ENCODE data around the gene ZNF341.
"Not testable (repeated sequence)": the region's sequence is repeated elsewhere in the genome, so short reads cannot be mapped to it uniquely, and the experiment has no call there.

The ZNF341 gene

GRCh38 chr20:33693741-33694638, 37.8 kb upstream of the ZNF341 start:
- Mint-ChIP-seq H3K9me3 (no peaks in the 10 kb centered on the region), H3K27ac (no peak overlapping the region), H3K36me3 (ENCODE audit: insufficient read depth) (no peaks in the 10 kb centered on the region), H3K4me3 (no peak overlapping the region), H3K4me1 (ENCODE audit: low read depth in 2 of 2) (peaks cover 8 to 11% of the 10 kb centered on the region in 2 donors), H3K27me3 (no peaks in the 10 kb centered on the region)
- no peak for DNase-seq
- no peak for ATAC-seq (replicated peaks)

DNA sequence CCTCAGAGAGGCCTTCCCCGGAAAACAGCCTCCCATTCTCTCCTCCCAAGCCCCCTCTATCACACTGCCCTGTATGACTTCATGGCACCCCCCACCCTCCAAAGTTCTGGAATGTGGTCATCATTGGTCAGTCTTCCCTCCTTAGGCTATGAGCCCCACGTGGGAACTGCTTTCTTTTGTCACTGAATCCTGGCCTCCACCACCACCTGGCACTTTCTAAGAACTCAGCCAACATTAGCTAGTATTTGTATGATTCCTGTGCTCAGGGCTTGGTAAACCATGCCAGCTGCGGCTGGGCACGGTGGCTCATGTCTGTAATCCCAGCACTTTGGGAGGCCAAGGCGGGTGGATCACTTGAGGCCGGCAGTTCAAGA, 37.2 kb upstream of the ZNF341 start:
- H3K4me1 Mint-ChIP-seq (ENCODE audit: low read depth in 2 of 2) = peaks cover 7 to 11% of the 10 kb centered on the region in 2 donors
- H3K36me3 Mint-ChIP-seq (ENCODE audit: insufficient read depth) = no peaks in the 10 kb centered on the region
- H3K27me3 Mint-ChIP-seq = no peaks in the 10 kb centered on the region
- DNase-seq = no peak
- ATAC-seq (replicated peaks) = no peak
- no peak overlapping the region for H3K4me3 Mint-ChIP-seq
- H3K9me3 Mint-ChIP-seq = no peaks in the 10 kb centered on the region
- H3K27ac Mint-ChIP-seq = no peak overlapping the region

GRCh38 chr20:33696448-33696847, 35.3 kb upstream of the ZNF341 start:
- H3K4me3 Mint-ChIP-seq = no peak overlapping the region
- ATAC-seq (replicated peaks) (no peak), DNase-seq (no peak)
- no peaks in the 10 kb centered on the region for H3K27me3 Mint-ChIP-seq
- no peaks in the 10 kb centered on the region for H3K36me3 Mint-ChIP-seq (ENCODE audit: insufficient read depth)
- H3K27ac Mint-ChIP-seq = no peak overlapping the region
- H3K4me1 Mint-ChIP-seq (ENCODE audit: low read depth in 2 of 2) = no peaks in the 10 kb centered on the region
- no peaks in the 10 kb centered on the region for H3K9me3 Mint-ChIP-seq

- ATAC-seq (replicated peaks) (no peak), DNase-seq (no peak)
- H3K4me1 Mint-ChIP-seq (ENCODE audit: low read depth in 2 of 2) = no peaks in the 10 kb centered on the region
- no peaks in the 10 kb centered on the region for H3K9me3 Mint-ChIP-seq
- no peak overlapping the region for H3K27ac Mint-ChIP-seq
- H3K4me3 Mint-ChIP-seq = no peak overlapping the region
- H3K36me3 Mint-ChIP-seq (ENCODE audit: insufficient read depth) = no peaks in the 10 kb centered on the region
- H3K27me3 Mint-ChIP-seq = no peaks in the 10 kb centered on the region
Measured at GRCh38 chr20:33697129-33697528, 34.7 kb upstream of the ZNF341 start.

DNA sequence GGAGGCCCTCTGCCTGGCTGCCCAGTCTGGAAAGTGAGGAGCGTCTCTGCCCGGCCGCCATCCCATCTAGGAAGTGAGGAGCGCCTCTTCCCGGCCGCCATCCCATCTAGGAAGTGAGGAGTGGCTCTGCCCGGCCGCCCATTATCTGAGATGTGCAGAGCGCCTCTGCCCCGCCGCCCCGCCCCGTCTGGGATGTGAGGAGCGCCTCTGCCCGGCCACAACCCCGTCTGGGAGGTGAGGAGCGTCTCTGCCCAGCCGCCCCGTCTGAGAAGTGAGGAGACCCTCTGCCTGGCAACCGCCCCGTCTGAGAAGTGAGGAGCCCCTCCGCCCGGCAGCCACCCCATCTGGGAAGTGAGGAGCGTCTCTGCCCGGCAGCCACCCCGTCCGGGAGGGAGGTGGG, 32.8 kb upstream of the ZNF341 start:
- H3K27me3 Mint-ChIP-seq; DNase-seq; H3K36me3 Mint-ChIP-seq (ENCODE audit: insufficient read depth): not testable (repeated sequence)

GRCh38 chr20:33700696-33701441, 30.9 kb upstream of the ZNF341 start:
- not testable (repeated sequence) for H3K4me3 Mint-ChIP-seq; H3K27me3 Mint-ChIP-seq; H3K27ac Mint-ChIP-seq; H3K9me3 Mint-ChIP-seq; DNase-seq; ATAC-seq (replicated peaks); H3K4me1 Mint-ChIP-seq (ENCODE audit: low read depth in 2 of 2); H3K36me3 Mint-ChIP-seq (ENCODE audit: insufficient read depth)

More for the DNA sequence above, 32.8 kb upstream of the ZNF341 start:
- not testable (repeated sequence) for H3K27ac Mint-ChIP-seq; H3K4me1 Mint-ChIP-seq (ENCODE audit: low read depth in 2 of 2); ATAC-seq (replicated peaks); H3K4me3 Mint-ChIP-seq; H3K9me3 Mint-ChIP-seq

DNA sequence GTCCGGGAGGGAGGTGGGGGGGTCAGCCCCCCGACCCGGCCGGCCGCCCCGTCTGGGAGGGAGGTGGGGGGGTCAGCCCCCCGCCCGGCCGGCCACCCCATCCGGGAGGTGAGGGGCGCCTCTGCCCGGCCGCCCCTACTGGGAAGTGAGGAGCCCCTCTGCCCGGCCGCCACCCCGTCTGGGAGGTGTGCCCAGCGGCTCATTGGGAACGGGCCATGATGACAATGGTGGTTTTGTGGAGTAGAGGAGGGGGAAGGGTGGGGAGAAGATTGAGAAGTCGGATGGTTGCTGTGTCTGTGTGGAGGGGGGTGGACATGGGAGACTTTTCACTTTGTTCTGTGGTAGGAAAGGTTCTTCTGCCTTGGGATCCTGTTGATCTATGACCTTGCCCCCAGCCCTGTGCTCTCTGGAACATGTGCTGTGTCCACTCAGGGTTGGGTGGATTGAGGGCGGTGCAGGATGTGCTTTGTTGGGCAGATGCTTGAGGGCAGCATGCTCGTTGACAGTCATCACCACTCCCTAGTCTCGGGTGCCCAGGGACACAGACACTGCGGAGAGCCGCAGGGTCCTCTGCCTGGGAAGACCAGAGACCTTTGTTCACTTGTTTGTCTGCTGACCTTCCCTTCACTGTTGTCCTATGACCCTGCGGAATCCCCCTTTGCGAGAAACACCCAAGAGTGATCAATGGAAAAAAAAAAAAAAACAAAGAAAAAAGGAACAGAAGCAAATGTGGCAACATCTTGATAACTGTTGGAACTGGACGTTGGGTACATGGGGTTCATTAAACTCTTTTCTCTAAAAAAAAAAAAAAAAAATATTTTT, 30.0 kb upstream of the ZNF341 start:
- Mint-ChIP-seq H3K9me3 (no peaks in the 10 kb centered on the region), H3K4me1 (ENCODE audit: low read depth in 2 of 2) (no peaks in the 10 kb centered on the region), H3K27ac (no peak overlapping the region), H3K4me3 (no peak overlapping the region), H3K27me3 (no peaks in the 10 kb centered on the region), H3K36me3 (ENCODE audit: insufficient read depth) (no peaks in the 10 kb centered on the region)
- ATAC-seq (replicated peaks) = no peak
- DNase-seq = no peak

GRCh38 chr20:33702861-33703260, 28.9 kb upstream of the ZNF341 start:
- Mint-ChIP-seq H3K27ac (peak overlapping the region in 1 of 2 donors; percentile 57), H3K4me3 (no peak overlapping the region), H3K36me3 (ENCODE audit: insufficient read depth) (peaks cover 7% of the 10 kb centered on the region), H3K9me3 (no peaks in the 10 kb centered on the region), H3K4me1 (ENCODE audit: low read depth in 2 of 2) (no peaks in the 10 kb centered on the region), H3K27me3 (no peaks in the 10 kb centered on the region)
- no peak for ATAC-seq (replicated peaks)
- no peak for DNase-seq

- peaks cover 13% of the 10 kb centered on the region for H3K36me3 Mint-ChIP-seq (ENCODE audit: insufficient read depth)
Measured at GRCh38 chr20:33703498-33704137, 28.2 kb upstream of the ZNF341 start.

GRCh38 chr20:33704197-33704924, 27.4 kb upstream of the ZNF341 start:
- DNase-seq = no peak
- H3K4me1 Mint-ChIP-seq (ENCODE audit: low read depth in 2 of 2) = no peaks in the 10 kb centered on the region

More at GRCh38 chr20:33703498-33704137, 28.2 kb upstream of the ZNF341 start:
- no peak overlapping the region for H3K27ac Mint-ChIP-seq
- H3K27me3 Mint-ChIP-seq = no peaks in the 10 kb centered on the region
- H3K9me3 Mint-ChIP-seq = no peaks in the 10 kb centered on the region
- H3K4me1 Mint-ChIP-seq (ENCODE audit: low read depth in 2 of 2) = no peaks in the 10 kb centered on the region
- no peak overlapping the region for H3K4me3 Mint-ChIP-seq
- ATAC-seq (replicated peaks) (no peak), DNase-seq (no peak)

GRCh38 chr20:33707668-33708067, 24.1 kb upstream of the ZNF341 start:
- Mint-ChIP-seq H3K36me3 (ENCODE audit: insufficient read depth) (peaks cover 32% of the 10 kb centered on the region), H3K4me1 (ENCODE audit: low read depth in 2 of 2) (peaks cover 0 to 4% of the 10 kb centered on the region in 2 donors), H3K27ac (peak overlapping the region in 1 of 2 donors; percentile 30), H3K27me3 (no peaks in the 10 kb centered on the region), H3K9me3 (no peaks in the 10 kb centered on the region), H3K4me3 (no peak overlapping the region)
- ATAC-seq (replicated peaks) (no peak), DNase-seq (no peak)

More at GRCh38 chr20:33704197-33704924, 27.4 kb upstream of the ZNF341 start:
- no peak for ATAC-seq (replicated peaks)
- Mint-ChIP-seq H3K27me3 (no peaks in the 10 kb centered on the region), H3K9me3 (no peaks in the 10 kb centered on the region), H3K4me3 (no peak overlapping the region), H3K36me3 (ENCODE audit: insufficient read depth) (peaks cover 13% of the 10 kb centered on the region), H3K27ac (no peak overlapping the region)

- no peak overlapping the region for H3K4me3 Mint-ChIP-seq
- no peaks in the 10 kb centered on the region for H3K9me3 Mint-ChIP-seq
- ATAC-seq (replicated peaks) = no peak
- H3K4me1 Mint-ChIP-seq (ENCODE audit: low read depth in 2 of 2) = peaks cover 0 to 6% of the 10 kb centered on the region in 2 donors
- DNase-seq = no peak
- peaks cover 38% of the 10 kb centered on the region for H3K36me3 Mint-ChIP-seq (ENCODE audit: insufficient read depth)
- H3K27ac Mint-ChIP-seq = no peak overlapping the region
- no peaks in the 10 kb centered on the region for H3K27me3 Mint-ChIP-seq
Measured at GRCh38 chr20:33709398-33709797, 22.4 kb upstream of the ZNF341 start.

All from effector memory CD8-positive, alpha-beta T cell (primary cell).